Femur (tissue), 1 donor: ENCODE data around the gene SYCP3.
"Not testable (repeated sequence)": the region's sequence is repeated elsewhere in the genome, so short reads cannot be mapped to it uniquely, and the experiment has no call there.

Experiments
- DNase-seq: peaks from one replicate; pipeline ENCODE4 v3.0.0-alpha.2; 2017

SYCP3 gene

GRCh38 chr12:101759396-101760047, 20.3 kb upstream of the SYCP3 start:
- DNase-seq = no peak

DNA sequence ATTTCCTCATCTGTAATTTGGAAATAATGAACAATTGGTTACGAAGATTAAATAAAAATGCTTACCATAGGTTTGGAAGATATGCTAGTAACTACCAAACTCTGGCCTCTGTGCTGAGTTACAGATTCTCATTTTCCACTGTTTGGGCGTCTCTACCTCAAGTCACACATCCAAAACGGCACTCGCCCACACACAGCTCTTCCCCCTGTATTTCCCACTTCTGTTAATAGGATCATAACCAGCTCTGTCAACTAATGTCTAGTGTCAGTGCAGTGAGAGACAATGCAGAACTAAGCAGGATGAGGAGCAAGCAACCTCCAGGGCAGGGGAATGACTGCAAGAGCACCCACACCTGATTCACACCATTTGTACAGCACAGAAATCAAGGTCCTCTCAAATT, 10.9 kb upstream of the SYCP3 start:
- DNase-seq = no peak

GRCh38 chr12:101749657-101750056, 10.4 kb upstream of the SYCP3 start:
- no peak for DNase-seq

- no peak for DNase-seq
These were observed 9.6 kb upstream of the SYCP3 start for GRCh38 chr12:101748907-101749306.

GRCh38 chr12:101747697-101748096, 8.4 kb upstream of the SYCP3 start:
- DNase-seq = no peak

DNA sequence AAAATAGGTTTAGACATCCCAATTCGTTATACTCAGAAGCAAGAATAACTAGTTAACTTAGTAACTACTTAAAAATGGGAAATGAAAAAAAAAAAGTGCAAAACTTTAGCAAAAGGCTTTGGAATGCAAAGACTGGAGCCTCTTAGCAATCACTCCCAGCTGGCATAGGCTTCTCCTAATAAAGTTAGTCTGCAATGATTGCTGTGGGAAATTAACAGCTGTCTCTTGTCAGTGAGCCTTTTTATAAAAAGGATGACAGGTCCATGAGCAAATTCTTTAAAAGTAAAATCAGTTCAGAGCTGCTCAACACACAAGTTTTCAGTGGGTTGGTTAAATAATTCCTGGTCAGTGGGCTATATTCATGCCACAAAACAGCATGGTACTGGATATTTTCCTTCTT, 7.4 kb upstream of the SYCP3 start:
- DNase-seq = no peak

DNA sequence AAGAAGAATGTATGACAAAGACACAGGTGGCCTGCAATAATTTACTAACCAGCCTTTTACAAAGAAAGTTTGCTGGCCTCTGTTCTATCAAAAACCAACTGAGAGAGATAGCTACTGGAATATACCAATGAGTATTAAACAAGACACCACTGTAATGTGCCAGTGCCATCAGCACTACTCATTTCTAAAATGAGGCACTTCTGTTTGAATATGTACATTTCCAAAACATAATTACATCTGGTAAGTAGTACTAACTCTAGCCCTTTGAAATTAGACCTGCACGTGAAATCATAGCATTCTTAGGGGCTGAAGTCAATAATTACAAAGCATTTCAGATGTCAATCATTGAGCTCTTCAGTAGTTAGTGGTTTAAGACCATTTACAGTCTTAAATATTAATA, 6.9 kb upstream of the SYCP3 start:
- DNase-seq = no peak

GRCh38 chr12:101745481-101745880, 6.2 kb upstream of the SYCP3 start:
- DNase-seq = no peak

DNA sequence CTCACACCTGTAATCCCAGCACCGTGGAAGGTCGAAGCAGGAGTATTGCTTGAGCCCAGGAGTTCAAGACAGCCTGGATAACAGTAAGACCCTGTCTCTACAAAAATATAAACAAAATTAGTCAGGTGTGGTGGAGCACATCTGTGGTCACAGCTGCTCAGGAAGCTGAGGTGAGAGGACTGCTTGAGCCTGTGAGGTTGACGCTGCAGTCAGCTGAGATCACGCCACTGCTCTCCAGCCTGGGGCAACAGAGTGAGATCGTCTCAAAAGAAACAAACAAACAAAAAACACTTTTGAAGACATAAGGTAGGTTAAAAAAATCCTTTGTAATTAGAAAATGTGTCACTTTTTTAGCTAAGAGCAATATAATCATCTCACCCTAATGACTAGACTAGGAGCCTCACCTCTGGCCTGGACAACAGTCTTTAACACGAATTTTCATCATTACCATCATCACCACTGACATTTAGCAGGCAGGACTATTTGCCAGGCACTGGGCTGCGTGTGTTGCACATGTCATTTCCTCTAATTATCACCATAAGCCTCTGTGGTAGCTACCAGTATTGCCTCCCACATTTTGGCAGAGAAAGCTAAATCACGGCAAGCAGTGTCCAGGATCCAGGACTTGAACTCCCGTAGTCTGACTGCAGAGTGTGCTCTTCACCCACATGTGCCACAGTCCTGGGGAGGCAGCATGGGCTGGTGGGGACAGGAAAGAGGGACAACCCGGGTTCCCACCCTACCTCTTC, 4.6 kb upstream of the SYCP3 start:
- DNase-seq = no peak

- DNase-seq = no peak
These were observed 4.0 kb upstream of the SYCP3 start for GRCh38 chr12:101743242-101743641.

DNA sequence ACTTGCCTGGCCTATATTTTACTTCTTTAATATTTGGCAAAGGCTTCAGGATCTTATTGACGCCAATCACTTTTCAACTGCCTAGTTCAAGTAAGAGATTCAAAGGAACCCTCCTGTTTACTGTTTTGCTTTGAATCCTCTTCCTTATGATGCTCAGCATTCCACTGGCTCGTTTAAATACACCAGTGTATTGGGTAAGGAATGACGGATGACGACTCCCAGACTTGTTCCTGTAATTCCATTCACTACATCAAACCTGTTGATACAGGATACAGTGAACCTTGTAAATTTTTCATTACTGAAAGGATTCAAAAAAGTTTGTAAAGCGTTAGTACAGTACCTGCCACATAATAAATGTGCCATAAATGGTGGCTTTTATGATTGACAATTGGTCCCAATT, 1.7 kb upstream of the SYCP3 start:
- no peak for DNase-seq

DNA sequence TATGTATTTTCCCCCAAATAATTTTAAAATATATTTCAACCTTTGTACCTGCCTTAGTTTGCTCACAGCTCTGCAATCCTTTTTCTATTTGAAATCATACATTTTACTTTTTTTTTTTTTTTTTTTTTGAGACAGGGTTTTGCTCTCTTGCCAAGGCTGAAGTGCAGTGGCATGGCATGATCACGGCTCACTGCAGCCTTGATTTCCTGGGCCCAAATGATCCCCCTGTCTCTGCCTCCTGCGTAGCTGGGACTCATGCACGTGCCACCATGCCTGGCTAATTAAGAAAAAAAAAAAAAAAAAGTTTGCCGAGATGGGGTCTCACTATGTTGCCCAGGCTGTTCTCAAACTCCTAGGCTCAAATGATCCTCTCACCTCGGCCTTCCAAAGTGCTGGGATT, 1.3 kb upstream of the SYCP3 start:
- no peak for DNase-seq

- no peak for DNase-seq
These were observed 1.8 kb downstream of the SYCP3 start for GRCh38 chr12:101737476-101737875.

- DNase-seq = not testable (repeated sequence)
These were observed 4.8 kb downstream of the SYCP3 start for GRCh38 chr12:101734482-101734881.

- no peak for DNase-seq
These were observed 6.1 kb downstream of the SYCP3 start for GRCh38 chr12:101733166-101733565.

GRCh38 chr12:101732318-101732717, 6.9 kb downstream of the SYCP3 start:
- DNase-seq = no peak

DNA sequence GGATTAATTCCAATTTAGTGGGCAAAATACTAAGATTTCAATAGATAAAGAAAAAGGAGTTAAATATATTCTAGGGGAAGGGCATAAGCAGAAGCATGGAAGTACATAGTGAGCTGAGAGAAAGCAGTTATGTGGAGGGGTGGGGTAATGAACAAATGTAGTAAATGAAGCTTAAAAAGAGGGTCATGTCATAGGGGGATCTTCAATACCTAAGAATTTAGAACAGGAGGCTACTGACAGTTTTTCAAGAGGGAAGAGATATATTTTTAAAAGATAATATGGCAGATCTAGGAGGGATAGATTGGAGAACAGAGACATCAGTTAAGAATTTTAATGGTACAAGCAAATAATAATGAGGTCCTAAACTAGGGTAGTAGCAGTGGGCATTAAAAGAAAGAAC, 9.4 kb downstream of the SYCP3 start:
- DNase-seq = no peak

DNA sequence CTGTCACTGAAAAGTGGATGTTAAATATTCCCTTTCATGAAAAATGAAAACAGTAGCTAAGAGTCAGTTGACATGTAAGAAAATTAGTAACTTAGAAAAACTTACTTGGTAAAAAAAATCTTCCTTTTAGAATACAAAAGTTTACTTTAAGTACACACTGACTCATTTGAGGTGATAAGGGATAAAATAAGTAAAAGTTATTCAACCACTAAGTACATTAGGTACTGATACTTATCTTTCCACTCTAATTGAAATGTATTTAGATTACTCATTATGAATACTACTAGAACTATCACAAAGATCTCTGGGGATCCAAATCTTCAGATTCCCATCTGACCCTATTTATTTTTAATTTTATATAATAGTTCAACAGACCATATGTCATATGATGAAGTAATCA, 12.2 kb downstream of the SYCP3 start:
- no peak for DNase-seq

- no peak for DNase-seq
These were observed 16.9 kb downstream of the SYCP3 start for GRCh38 chr12:101722392-101722791.

GRCh38 chr12:101720118-101720517, 19.1 kb downstream of the SYCP3 start:
- DNase-seq = no peak

DNA sequence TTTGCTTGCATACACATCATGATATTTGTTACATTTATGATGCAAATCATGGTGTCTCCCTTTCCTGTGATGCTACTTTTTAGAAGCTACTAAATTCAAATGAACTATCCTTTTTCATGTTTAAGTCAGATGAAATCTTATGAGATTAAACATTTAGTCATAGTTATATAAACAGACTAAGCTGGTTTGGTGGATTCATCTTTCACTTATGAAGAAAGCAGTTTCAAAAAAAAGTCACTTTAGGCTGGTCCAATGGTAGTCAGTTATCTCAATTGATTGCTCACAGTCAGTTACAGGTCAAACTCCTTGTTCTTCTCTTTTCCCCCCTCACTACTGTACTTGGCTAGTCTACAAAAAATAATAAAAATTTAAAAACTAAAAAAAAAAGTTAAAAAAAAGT, 19.7 kb downstream of the SYCP3 start:
- no peak for DNase-seq

DNA sequence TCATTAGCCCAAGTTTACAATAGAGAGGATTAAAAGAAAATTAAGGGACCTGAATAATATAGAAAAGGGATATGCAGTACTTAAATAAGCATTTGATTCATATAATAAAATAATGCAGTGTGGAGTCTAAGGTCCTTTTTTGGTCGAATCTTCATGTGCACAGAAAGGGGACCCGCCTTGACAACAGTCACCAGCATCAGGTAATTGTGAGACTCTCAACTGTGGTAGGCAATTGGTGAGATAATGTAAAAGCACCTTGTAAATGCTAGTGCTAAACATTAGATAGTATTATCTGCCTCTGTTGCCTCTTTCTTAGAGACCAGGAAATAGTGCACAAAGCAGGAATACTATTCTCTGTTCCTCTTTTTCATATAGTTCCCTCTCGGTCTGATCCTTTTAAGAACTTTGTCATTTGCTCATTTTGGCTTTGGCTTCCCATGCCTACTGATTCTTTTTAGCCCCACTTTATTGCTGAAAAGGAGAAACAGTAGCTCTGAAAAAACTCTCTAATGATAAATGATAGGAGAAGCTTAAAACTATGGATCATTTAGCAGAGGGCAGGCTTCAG, 24.3 kb downstream of the SYCP3 start:
- no peak for DNase-seq

DNA sequence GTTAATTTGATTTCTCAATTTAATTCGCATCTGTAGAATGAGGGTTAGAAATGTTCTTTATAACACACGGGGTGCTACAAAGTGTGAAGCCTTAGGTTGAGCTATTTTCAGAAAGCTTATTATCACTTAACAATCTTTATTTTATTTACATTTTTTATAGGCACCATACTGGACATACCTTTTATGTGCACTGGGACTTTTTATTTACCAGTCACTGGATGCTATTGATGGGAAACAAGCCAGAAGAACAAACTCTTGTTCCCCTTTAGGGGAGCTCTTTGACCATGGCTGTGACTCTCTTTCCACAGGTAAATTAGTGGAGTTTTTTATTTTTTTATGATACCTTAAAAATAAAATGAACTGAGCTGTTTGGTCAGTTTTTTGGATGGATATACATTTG, 25.3 kb downstream of the SYCP3 start:
- DNase-seq = no peak

DNA sequence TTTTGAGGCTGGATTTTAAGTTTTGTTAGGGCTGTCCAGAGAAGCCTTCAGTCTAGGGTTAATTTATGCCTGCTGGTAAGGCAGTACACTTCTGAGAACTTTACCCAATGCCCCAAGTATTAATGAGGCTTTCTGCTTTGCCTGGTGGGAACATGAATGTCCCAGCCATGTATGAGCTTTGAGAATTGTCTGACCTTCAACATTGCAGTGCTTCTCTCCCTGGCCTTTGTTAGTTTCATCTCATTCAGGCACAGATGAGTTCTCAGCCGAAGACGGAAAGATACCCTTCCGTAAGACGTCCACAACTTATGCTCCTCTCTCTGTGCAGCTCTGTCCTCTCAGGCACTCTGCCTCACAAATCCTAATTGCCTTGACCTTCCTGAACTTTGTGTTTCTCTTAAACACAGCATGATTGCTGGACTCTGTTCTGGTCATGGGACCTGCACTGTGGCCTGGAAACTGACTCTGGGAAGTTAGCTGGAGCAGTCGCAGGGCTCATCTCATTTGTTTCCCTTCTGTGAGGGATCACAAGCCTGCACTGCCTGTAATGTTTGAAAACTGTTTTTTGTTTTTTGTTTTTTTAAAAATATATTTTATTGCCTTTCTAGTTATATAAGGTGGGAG, 26.1 kb downstream of the SYCP3 start:
- DNase-seq = no peak
